HepG2 (cell line): ENCODE data around the gene IDUA. TPM values are rescaled to one million over a fixed set of nuclear protein-coding genes. Genes with fewer than 3 reads are reported as not detected.

Source experiments
- ATAC-seq: fragments of 200-7000 bp; cut with Tn5 transposase; 3 replicates; pipeline ENCODE4 v1.9.1; 2020; ENCODE audit warnings: mild to moderate bottlenecking, moderate library complexity
- BruUV-seq: library from RNA; stranded (reverse); fragments of 400-500 nt; replicated peaks from 2 replicates; lab custom pipeline; 2021; lab: Mats Ljungman, UMichigan
- CTCF ChIA-PET: fragments of 300-600 bp; formaldehyde crosslinking; extraction: SDS; loops from one replicate; lab custom pipeline; 2021; ENCODE audit warnings: low total read pairs, inconsistent platforms, low intra/inter-chr PET ratio; lab: Yijun Ruan, JAX
- POLR2A ChIA-PET: fragments of 350-600 bp; sonication (Branson Sonifier 250); formaldehyde crosslinking; loops from one replicate; lab custom pipeline; 2020; ENCODE audit warnings: antibody characterized with exemption, inconsistent platforms; lab: Yijun Ruan, JAX
- DNase-seq: peaks from one replicate; pipeline ENCODE4 v3.0.0-alpha.2; 2015; ENCODE audit warnings: low spot score
- FAIRE-seq: peaks from 3 replicates; lab custom pipeline; 2011; peaks lifted over from hg19 to GRCh38; lab: Jason Lieb, UNC
- H2AFZ ChIP-seq: one replicate; pipeline ENCODE4 v1.6.1; 2011; ENCODE audit warnings: low read length, inconsistent platforms
- H3K27ac ChIP-seq: fragments of 300-600 bp; 3 replicates; pipeline ENCODE4 v1.8.0; 2011; ENCODE audit warnings: mixed run types, mild to moderate bottlenecking, mixed read lengths, low read length, inconsistent platforms; ENCODE audit not compliant: insufficient read depth; ENCODE audit errors: extremely low read length
- H3K27me3 ChIP-seq, 2 experiments: fragments of 200-600 bp in 1 of 2; 2 replicates in 1 of 2; 3 replicates in 1 of 2; pipeline versions ENCODE4 v1.6.0 to v1.8.0; 2011; ENCODE audit warnings: low read length in 2 of 2, mild to moderate bottlenecking in 2 of 2, moderate library complexity in 2 of 2, inconsistent platforms in 1 of 2; ENCODE audit not compliant: insufficient read depth in 2 of 2, control insufficient read depth in 1 of 2
- H3K36me3 ChIP-seq, 2 experiments: fragments of 200-600 bp in 1 of 2; replicated peaks in 1 of 2; 2 replicates in 1 of 2; 3 replicates in 1 of 2; pipeline versions ENCODE4 v1.5.1 to v1.8.0; 2011; ENCODE audit warnings: low read length in 2 of 2, inconsistent platforms in 1 of 2; ENCODE audit not compliant: insufficient read depth in 2 of 2, control insufficient read depth in 1 of 2
- H3K4me1 ChIP-seq: 2 replicates; pipeline ENCODE4 v1.5.1; 2012; ENCODE audit warnings: low read length, inconsistent platforms; ENCODE audit not compliant: insufficient read depth
- H3K4me2 ChIP-seq: 2 replicates; pipeline ENCODE4 v1.6.0; 2011; ENCODE audit warnings: low read depth, low read length, inconsistent platforms
- H3K4me3 ChIP-seq, 3 experiments: fragments of 200-600 bp in 1 of 3; sonication (generic), shearing (Covaris generic) in 1 of 3; replicated peaks in 1 of 3; 2 replicates each; pipeline ENCODE4 v1.5.1; 2011 to 2016; ENCODE audit warnings: low read length in 3 of 3, inconsistent platforms in 2 of 3, low read depth in 2 of 3, mild to moderate bottlenecking in 2 of 3, control low read depth in 1 of 3, mixed read lengths in 1 of 3; ENCODE audit not compliant: insufficient read depth in 1 of 3
- H3K79me2 ChIP-seq: one replicate; pipeline ENCODE4 v1.6.1; 2011; ENCODE audit warnings: low read length, inconsistent platforms; ENCODE audit not compliant: insufficient read depth
- H3K9ac ChIP-seq: 2 replicates; pipeline ENCODE4 v1.6.0; 2011; ENCODE audit warnings: mild to moderate bottlenecking, low read depth, low read length, inconsistent platforms; ENCODE audit not compliant: insufficient read depth
- H3K9me3 ChIP-seq: 2 replicates; pipeline ENCODE4 v1.5.1; 2012; ENCODE audit warnings: mild to moderate bottlenecking, low read length
- H4K20me1 ChIP-seq: 2 replicates; pipeline ENCODE4 v1.6.0; 2011; ENCODE audit warnings: inconsistent platforms, mild to moderate bottlenecking, low read length, moderate library complexity; ENCODE audit not compliant: insufficient read depth
- MEF2D ChIP-seq: sonication (generic); formaldehyde crosslinking; IDR thresholded peaks from 2 replicates; pipeline ENCODE4 v1.5.1; 2020; ENCODE audit warnings: mild to moderate bottlenecking, missing genetic modification reagents
- RFXANK ChIP-seq: IDR thresholded peaks from 2 replicates; pipeline ENCODE4 v1.6.1; 2016
- ZFP36L1 ChIP-seq: sonication (generic); formaldehyde crosslinking; IDR thresholded peaks from 2 replicates; pipeline ENCODE4 v1.8.0; 2022; ENCODE audit warnings: mild to moderate bottlenecking, missing genetic modification reagents, moderate library complexity
- WGBS: methylation state at CpG from one replicate; pipeline ENCODE4 v1.1.6; 2017; ENCODE audit warnings: low lambda C conversion rate; 5-methylcytosine and 5-hydroxymethylcytosine counted together
- in situ Hi-C: cut with HindIII; loops from 2 replicates; pipeline ENCODE4 v1.10.0; 2017; ENCODE audit warnings: low pct_unique_long_range_greater_than_20kb; ENCODE audit not compliant: extremely low pct_ligation_motif_present
- intact Hi-C: fragments of 100-400 bp; cut with micrococcal nuclease; formaldehyde crosslinking; loops from one replicate; pipeline ENCODE4 v1.10.0; 2022; ENCODE audit not compliant: unreplicated experiment
- polyA plus RNA-seq, 8 experiments: library from polyadenylated mRNA; depleted of rRNA in 3 of 8; stranded (reverse) in 7 of 8; unstranded in 1 of 8; fragments of >200 nt; fragmentation: Illumina TruSeq in 4 of 8; extraction: Trizol in 4 of 8; gene quantifications; 2 replicates each; pipeline versions ENCODE4 v1.2.1 to v1.2.3, GENCODE V29; 2011 to 2016; ENCODE audit warnings: low read depth in 4 of 8, missing spikeins in 1 of 8, mixed read lengths in 1 of 8; ENCODE audit not compliant: insufficient read depth in 1 of 8
- total RNA-seq, 5 experiments: library from RNA; depleted of rRNA; stranded (reverse); fragments of >200 nt; fragmentation: Illumina TruSeq; extraction: Trizol; gene quantifications; 2 replicates each; pipeline ENCODE4 v1.2.3, GENCODE V29; 2016; ENCODE audit warnings: low read depth in 1 of 5
- TF ChIP-seq, protein P1 (sequence below): sonication (generic); formaldehyde crosslinking; IDR thresholded peaks from 2 replicates; pipeline ENCODE4 v1.4.0; 2020; ENCODE audit warnings: mild to moderate bottlenecking, missing genetic modification reagents, borderline replicate concordance
- TF ChIP-seq, protein P2 (sequence below): sonication (generic); formaldehyde crosslinking; IDR thresholded peaks from 2 replicates; pipeline ENCODE4 v1.4.0; 2020; ENCODE audit warnings: missing genetic modification reagents

Gene IDUA
- total and polyA plus RNA-seq, 2 of the 13 experiments (the other 11 are each of a cell fraction or from before 2014, with no cell fraction given), result 0.77 to 1.0 TPM

DNA sequence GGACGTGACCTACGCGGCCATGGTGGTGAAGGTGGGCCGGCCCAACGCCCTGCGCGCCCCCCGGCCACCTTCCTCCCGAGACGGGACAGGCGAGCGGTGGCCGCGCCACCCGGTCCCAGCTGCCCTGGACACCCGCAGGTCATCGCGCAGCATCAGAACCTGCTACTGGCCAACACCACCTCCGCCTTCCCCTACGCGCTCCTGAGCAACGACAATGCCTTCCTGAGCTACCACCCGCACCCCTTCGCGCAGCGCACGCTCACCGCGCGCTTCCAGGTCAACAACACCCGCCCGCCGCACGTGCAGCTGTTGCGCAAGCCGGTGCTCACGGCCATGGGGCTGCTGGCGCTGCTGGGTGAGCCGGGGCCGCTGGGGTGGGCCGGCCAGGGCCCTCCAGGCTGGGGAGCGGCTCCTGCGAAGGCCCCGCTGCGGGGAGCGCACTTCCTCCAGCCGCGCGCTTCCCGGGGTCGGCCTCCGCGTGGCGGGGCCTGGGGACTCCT is 15.3 kb downstream of the IDUA start (continued):
- TF ChIP-seq, protein P1, sequence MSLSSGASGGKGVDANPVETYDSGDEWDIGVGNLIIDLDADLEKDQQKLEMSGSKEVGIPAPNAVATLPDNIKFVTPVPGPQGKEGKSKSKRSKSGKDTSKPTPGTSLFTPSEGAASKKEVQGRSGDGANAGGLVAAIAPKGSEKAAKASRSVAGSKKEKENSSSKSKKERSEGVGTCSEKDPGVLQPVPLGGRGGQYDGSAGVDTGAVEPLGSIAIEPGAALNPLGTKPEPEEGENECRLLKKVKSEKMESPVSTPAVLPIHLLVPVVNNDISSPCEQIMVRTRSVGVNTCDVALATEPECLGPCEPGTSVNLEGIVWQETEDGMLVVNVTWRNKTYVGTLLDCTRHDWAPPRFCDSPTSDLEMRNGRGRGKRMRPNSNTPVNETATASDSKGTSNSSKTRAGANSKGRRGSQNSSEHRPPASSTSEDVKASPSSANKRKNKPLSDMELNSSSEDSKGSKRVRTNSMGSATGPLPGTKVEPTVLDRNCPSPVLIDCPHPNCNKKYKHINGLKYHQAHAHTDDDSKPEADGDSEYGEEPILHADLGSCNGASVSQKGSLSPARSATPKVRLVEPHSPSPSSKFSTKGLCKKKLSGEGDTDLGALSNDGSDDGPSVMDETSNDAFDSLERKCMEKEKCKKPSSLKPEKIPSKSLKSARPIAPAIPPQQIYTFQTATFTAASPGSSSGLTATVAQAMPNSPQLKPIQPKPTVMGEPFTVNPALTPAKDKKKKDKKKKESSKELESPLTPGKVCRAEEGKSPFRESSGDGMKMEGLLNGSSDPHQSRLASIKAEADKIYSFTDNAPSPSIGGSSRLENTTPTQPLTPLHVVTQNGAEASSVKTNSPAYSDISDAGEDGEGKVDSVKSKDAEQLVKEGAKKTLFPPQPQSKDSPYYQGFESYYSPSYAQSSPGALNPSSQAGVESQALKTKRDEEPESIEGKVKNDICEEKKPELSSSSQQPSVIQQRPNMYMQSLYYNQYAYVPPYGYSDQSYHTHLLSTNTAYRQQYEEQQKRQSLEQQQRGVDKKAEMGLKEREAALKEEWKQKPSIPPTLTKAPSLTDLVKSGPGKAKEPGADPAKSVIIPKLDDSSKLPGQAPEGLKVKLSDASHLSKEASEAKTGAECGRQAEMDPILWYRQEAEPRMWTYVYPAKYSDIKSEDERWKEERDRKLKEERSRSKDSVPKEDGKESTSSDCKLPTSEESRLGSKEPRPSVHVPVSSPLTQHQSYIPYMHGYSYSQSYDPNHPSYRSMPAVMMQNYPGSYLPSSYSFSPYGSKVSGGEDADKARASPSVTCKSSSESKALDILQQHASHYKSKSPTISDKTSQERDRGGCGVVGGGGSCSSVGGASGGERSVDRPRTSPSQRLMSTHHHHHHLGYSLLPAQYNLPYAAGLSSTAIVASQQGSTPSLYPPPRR (CRISPR knock-in tag), result no peak
- TF ChIP-seq MEF2D (no peak), ZFP36L1 (CRISPR knock-in tag) (no peak)

DNA sequence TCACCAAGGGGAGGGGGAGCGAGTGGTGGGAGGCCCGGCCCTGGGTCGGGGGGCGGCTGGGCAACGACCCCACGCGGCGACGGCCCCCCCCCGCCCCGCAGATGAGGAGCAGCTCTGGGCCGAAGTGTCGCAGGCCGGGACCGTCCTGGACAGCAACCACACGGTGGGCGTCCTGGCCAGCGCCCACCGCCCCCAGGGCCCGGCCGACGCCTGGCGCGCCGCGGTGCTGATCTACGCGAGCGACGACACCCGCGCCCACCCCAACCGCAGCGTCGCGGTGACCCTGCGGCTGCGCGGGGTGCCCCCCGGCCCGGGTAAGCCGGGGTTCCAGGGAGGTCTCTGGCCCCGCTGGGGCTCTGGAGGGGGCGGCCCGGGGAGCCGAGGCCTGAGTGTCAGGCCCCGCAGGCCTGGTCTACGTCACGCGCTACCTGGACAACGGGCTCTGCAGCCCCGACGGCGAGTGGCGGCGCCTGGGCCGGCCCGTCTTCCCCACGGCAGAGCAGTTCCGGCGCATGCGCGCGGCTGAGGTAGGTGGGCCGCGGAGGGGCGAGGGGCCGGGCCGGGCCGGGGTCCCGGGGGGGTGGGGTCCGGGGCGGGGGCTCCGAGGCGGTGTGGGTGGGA is 15.9 kb downstream of the IDUA start:
- ATAC-seq (no peak), DNase-seq (no peak)
- no peak overlapping the region for H3K4me2 ChIP-seq

More for the DNA sequence above, 15.9 kb downstream of the IDUA start:
- CTCF ChIA-PET, result no interaction called here
- Histone ChIP-seq H3K79me2 (no peaks in the 10 kb centered on the region), H3K36me3 (no peaks in the 10 kb centered on the region), H2AFZ (no peak overlapping the region), H3K27ac (no peak overlapping the region), H4K20me1 (no peaks in the 10 kb centered on the region), H3K9ac (no peak overlapping the region), H3K9me3 (no peaks in the 10 kb centered on the region), H3K4me1 (peaks cover 8% of the 10 kb centered on the region), H3K4me3 (no peak overlapping the region), H3K27me3 (peaks cover 13 to 37% of the 10 kb centered on the region in 2 experiments; a peak in 4 of 5 replicates)
- FAIRE-seq, result no peak
- POLR2A ChIA-PET, result no interaction called here
- 95% methylated on average over 33 of the region's 75 CpGs for WGBS
- intact Hi-C loops, result no loop called here
- no TSS peak for BruUV-seq
- in situ Hi-C loops, result no loop called here
- TF ChIP-seq, protein P2, sequence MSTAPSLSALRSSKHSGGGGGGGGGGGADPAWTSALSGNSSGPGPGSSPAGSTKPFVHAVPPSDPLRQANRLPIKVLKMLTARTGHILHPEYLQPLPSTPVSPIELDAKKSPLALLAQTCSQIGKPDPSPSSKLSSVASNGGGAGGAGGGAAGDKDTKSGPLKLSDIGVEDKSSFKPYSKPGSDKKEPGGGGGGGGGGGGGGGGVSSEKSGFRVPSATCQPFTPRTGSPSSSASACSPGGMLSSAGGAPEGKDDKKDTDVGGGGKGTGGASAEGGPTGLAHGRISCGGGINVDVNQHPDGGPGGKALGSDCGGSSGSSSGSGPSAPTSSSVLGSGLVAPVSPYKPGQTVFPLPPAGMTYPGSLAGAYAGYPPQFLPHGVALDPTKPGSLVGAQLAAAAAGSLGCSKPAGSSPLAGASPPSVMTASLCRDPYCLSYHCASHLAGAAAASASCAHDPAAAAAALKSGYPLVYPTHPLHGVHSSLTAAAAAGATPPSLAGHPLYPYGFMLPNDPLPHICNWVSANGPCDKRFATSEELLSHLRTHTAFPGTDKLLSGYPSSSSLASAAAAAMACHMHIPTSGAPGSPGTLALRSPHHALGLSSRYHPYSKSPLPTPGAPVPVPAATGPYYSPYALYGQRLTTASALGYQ (CRISPR knock-in tag), result no peak
- no peak for TF ChIP-seq RFXANK (CRISPR knock-in tag)
